SK-N-SH (cell line): ENCODE data around the gene BTD. TPM values are rescaled to one million over a fixed set of nuclear protein-coding genes. Genes with fewer than 3 reads are reported as not detected.
A peak's percentile ranks its signal among the peaks of the same experiment; 100 is the strongest.

Experiments used
- CTCF ChIA-PET: fragments of 300-600, 350-600 bp; formaldehyde crosslinking; extraction: SDS; loops from one replicate; lab custom pipeline; 2021; lab: Yijun Ruan, JAX
- POLR2A ChIA-PET: fragments of 350-600 bp; sonication (Branson Sonifier 250); formaldehyde crosslinking; extraction: SDS; loops from one replicate; lab custom pipeline; 2020; ENCODE audit warnings: antibody characterized with exemption, inconsistent platforms; lab: Yijun Ruan, JAX
- DNase-seq: peaks from one replicate; pipeline ENCODE4 v3.0.0; 2012
- H2AFZ ChIP-seq: fragments of 200-600 bp; sonication (generic); 2 replicates; pipeline ENCODE4 v1.8.1; 2016; ENCODE audit warnings: antibody characterized with exemption, mild to moderate bottlenecking, low read depth
- H3F3A ChIP-seq: fragments of 200-600 bp; sonication (generic); replicated peaks from 2 replicates; pipeline ENCODE3; 2016; ENCODE audit warnings: antibody characterized with exemption, mild to moderate bottlenecking; ENCODE audit not compliant: insufficient read depth
- H3K27ac ChIP-seq, 2 experiments: fragments of 200-500 bp in 1 of 2; fragments of 200-600 bp in 1 of 2; sonication (Bioruptor generic) in 1 of 2; sonication (generic), shearing (Covaris generic) in 1 of 2; 2 replicates each; pipeline versions ENCODE4 v1.5.1 to v1.6.1; 2014 to 2016; ENCODE audit warnings: low read depth in 2 of 2, inconsistent platforms in 1 of 2, low read length in 1 of 2, mild to moderate bottlenecking in 1 of 2, mixed read lengths in 1 of 2
- H3K27me3 ChIP-seq: fragments of 200-600 bp; sonication (generic), shearing (Covaris generic); 2 replicates; pipeline ENCODE4 v1.6.1; 2016; ENCODE audit warnings: mixed run types; ENCODE audit not compliant: insufficient read depth
- H3K36me3 ChIP-seq, 2 experiments: fragments of 200-500 bp in 1 of 2; fragments of 200-600 bp in 1 of 2; sonication (Bioruptor generic) in 1 of 2; sonication (generic) in 1 of 2; replicated peaks in 1 of 2; 2 replicates each; pipeline versions ENCODE3 to v1.5.1; 2014 to 2016; ENCODE audit warnings: low read length in 1 of 2, mild to moderate bottlenecking in 1 of 2; ENCODE audit not compliant: insufficient read depth in 2 of 2, control insufficient read depth in 1 of 2
- H3K4me1 ChIP-seq, 2 experiments: fragments of 200-500 bp in 1 of 2; fragments of 200-600 bp in 1 of 2; sonication (Bioruptor generic) in 1 of 2; sonication (generic), shearing (Covaris generic) in 1 of 2; 2 replicates each; pipeline versions ENCODE4 v1.5.1 to v1.6.1; 2014 to 2016; ENCODE audit warnings: low read depth in 1 of 2, low read length in 1 of 2, mixed run types in 1 of 2; ENCODE audit not compliant: insufficient read depth in 2 of 2, control insufficient read depth in 1 of 2
- H3K4me2 ChIP-seq: fragments of 200-600 bp; sonication (generic), shearing (Covaris generic); 2 replicates; pipeline ENCODE4 v1.6.1; 2017; ENCODE audit warnings: mixed run types
- H3K4me3 ChIP-seq, 2 experiments: fragments of 200-500 bp in 1 of 2; fragments of 200-600 bp in 1 of 2; sonication (Bioruptor generic) in 1 of 2; sonication (generic), shearing (Covaris generic) in 1 of 2; 2 replicates each; pipeline versions ENCODE4 v1.5.1 to v1.8.1; 2014 to 2016; ENCODE audit warnings: low read depth in 2 of 2, inconsistent platforms in 1 of 2, low read length in 1 of 2, mild to moderate bottlenecking in 1 of 2, mixed read lengths in 1 of 2, moderate library complexity in 1 of 2
- H3K79me2 ChIP-seq: fragments of 200-600 bp; sonication (generic); 2 replicates; pipeline ENCODE4 v1.8.1; 2017; ENCODE audit warnings: mild to moderate bottlenecking; ENCODE audit not compliant: insufficient read depth
- H3K9ac ChIP-seq: fragments of 200-600 bp; sonication (generic); 2 replicates; pipeline ENCODE4 v1.6.1; 2017; ENCODE audit warnings: mixed run types
- H3K9me2 ChIP-seq: fragments of 200-600 bp; sonication (generic); 2 replicates; pipeline ENCODE4 v1.6.1; 2017; ENCODE audit warnings: mixed run types
- H3K9me3 ChIP-seq: fragments of 200-600 bp; sonication (generic); 2 replicates; pipeline ENCODE4 v1.6.1; 2017; ENCODE audit warnings: mixed run types, mild to moderate bottlenecking, moderate library complexity
- H4K20me1 ChIP-seq: fragments of 200-600 bp; sonication (generic); 2 replicates; pipeline ENCODE4 v1.6.1; 2017; ENCODE audit warnings: mild to moderate bottlenecking, mixed run types; ENCODE audit not compliant: insufficient read depth
- ELF1 ChIP-seq: IDR thresholded peaks from 2 replicates; pipeline ENCODE4 v1.4.0; 2012
- EZH2phosphoT487 ChIP-seq: fragments of 200-600 bp; sonication (generic); IDR thresholded peaks from 2 replicates; pipeline ENCODE4 v1.6.1; 2017; ENCODE audit warnings: low read depth, mixed run types, mild to moderate bottlenecking, antibody characterized with exemption, moderate library complexity, borderline replicate concordance
- GABPA ChIP-seq: IDR thresholded peaks from 2 replicates; pipeline ENCODE4 v1.4.0; 2012; ENCODE audit warnings: low read depth, mild to moderate bottlenecking
- GATA2 ChIP-seq: sonication (generic); formaldehyde crosslinking; IDR thresholded peaks from 2 replicates; pipeline ENCODE4 v1.5.0; 2020; ENCODE audit warnings: mild to moderate bottlenecking, missing genetic modification reagents
- JUND ChIP-seq: IDR thresholded peaks from 2 replicates; pipeline ENCODE4 v1.4.0; 2012
- MXI1 ChIP-seq: IDR thresholded peaks from 2 replicates; pipeline ENCODE4 v1.6.1; 2012; ENCODE audit warnings: mild to moderate bottlenecking, low read depth, low read length, improper control_type of control experiment
- RXRA ChIP-seq: IDR thresholded peaks from 2 replicates; pipeline ENCODE4 v1.4.0; 2012; ENCODE audit warnings: low read depth, mild to moderate bottlenecking, borderline replicate concordance
- SIN3A ChIP-seq: IDR thresholded peaks from 2 replicates; pipeline ENCODE4 v1.6.1; 2012; ENCODE audit warnings: low read depth, mild to moderate bottlenecking, low read length, moderate library complexity, borderline replicate concordance
- TAF1 ChIP-seq: IDR thresholded peaks from 2 replicates; pipeline ENCODE4 v1.6.1; 2012; ENCODE audit warnings: low read depth, mild to moderate bottlenecking, low read length, moderate library complexity, borderline replicate concordance
- YY1 ChIP-seq: IDR thresholded peaks from 2 replicates; pipeline ENCODE4 v1.4.0; 2012; ENCODE audit warnings: low read depth, mild to moderate bottlenecking
- WGBS: methylation state at CpG from one replicate; pipeline ENCODE4 v1.1.6; 2017; ENCODE audit warnings: low lambda C conversion rate; 5-methylcytosine and 5-hydroxymethylcytosine counted together
- polyA plus RNA-seq, 3 experiments: library from polyadenylated mRNA; depleted of rRNA; stranded (reverse); fragments of >200 nt; gene quantifications; 2 replicates each; pipeline ENCODE4 v1.2.3, GENCODE V29; 2012
- TF ChIP-seq, protein P1 (sequence below): fragments of 200-600 bp; sonication (generic); IDR thresholded peaks from 2 replicates; pipeline ENCODE4 v1.6.1; 2017; ENCODE audit warnings: antibody characterized with exemption, mild to moderate bottlenecking, moderate library complexity
- TF ChIP-seq, protein P2 (sequence below): IDR thresholded peaks from 2 replicates; pipeline ENCODE4 v1.6.1; 2012; ENCODE audit warnings: mild to moderate bottlenecking, low read depth, low read length, moderate library complexity

BTD gene
- polyA plus RNA-seq, 1 of the 3 experiments (the other 2 are of a cell fraction) = 23.6 TPM

DNA sequence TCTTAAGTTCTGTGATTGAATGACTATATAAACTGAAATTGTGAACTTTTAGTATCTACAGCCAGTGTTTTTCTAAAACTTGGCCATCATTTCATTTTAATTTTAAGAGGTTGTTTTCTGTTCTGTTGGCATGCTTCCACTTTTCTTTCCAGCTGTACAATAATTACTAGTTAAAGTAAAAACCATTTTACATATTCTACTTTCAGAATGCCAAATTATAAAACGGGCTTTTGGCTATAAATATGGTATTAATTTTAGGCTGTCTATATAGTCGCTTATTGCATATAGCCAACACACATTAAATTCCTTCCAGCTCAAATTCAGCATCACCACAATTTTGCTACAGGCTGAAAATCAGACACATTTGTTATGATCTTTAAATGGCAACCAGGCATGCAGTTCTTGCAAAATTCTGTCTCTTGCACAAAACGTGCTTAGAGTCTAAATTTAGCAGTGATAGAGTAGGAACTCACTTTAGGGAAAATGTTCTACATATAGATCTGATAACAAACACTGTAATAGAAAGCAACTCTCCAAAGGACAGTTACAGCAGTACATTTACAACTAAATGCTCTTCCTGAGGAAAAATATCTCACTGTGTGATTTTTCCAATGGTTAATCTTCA lies 81.1 kb downstream of the BTD start:
- Histone ChIP-seq H2AFZ (no peak overlapping the region), H3K27me3 (no peaks in the 10 kb centered on the region), H3K9ac (no peak overlapping the region), H3K36me3 (peaks cover 72 to 92% of the 10 kb centered on the region in 2 experiments), H3K9me3 (no peaks in the 10 kb centered on the region), H3K4me1 (peaks cover 29 to 33% of the 10 kb centered on the region in 2 experiments), H3K4me3 (no peak overlapping the region), H3K79me2 (peaks cover 55% of the 10 kb centered on the region), H3F3A (peaks cover 37% of the 10 kb centered on the region), H3K4me2 (peak overlapping the region; percentile 17; the same call in 1 of the 2 replicates), H3K27ac (peak overlapping the region; percentile 56 to 88; a peak in 3 of 4 replicates), H3K9me2 (no peaks in the 10 kb centered on the region), H4K20me1 (no peaks in the 10 kb centered on the region)
- WGBS = 33% methylated on average over 3 of the region's 3 CpGs
- ChIA-PET CTCF (interaction anchor here (0.8 kb wide), 1 partner anchor 48 kb away, joined by 3 read pairs; no protein-coding TSS in a partner anchor), POLR2A (no interaction called here)
- no peak for TF ChIP-seq RXRA
- peak; percentile 68; the same call in 1 of the 2 replicates for TF ChIP-seq MXI1
- TF ChIP-seq GATA2 = peak; percentile 75
- no peak for TF ChIP-seq TAF1
- no peak for DNase-seq

DNA sequence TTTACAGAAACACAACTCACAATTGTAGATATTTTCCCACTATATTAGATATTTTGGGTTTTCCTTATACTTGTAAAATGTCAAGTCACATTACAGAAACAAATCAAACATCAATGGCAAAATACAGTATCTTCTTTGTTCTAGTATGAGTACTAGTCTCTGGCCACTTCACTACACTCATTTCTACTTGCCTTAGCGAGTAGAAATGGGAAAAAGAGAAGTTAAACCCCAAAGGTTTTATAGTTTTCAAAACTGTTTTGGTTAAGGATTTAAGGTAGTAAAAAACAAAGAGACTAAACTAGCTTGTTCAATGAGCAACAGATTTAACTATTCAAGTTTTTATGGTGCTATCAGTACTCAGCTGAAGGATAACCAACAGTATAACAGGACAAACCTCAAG lies 81.7 kb downstream of the BTD start:
- POLR2A ChIA-PET = no interaction called here

More for the DNA sequence above, 81.7 kb downstream of the BTD start:
- no peaks in the 10 kb centered on the region for H3K9me3 ChIP-seq
- 98% methylated on average over 1 of the region's 1 CpG for WGBS
- peaks cover 29 to 33% of the 10 kb centered on the region in 2 experiments for H3K4me1 ChIP-seq
- no peak overlapping the region for H3K4me2 ChIP-seq
- peaks cover 72 to 92% of the 10 kb centered on the region in 2 experiments for H3K36me3 ChIP-seq
- H3K9ac ChIP-seq = no peak overlapping the region
- H3K27ac ChIP-seq = peak overlapping the region; percentile 56 to 88
- CTCF ChIA-PET = interaction anchor here (0.8 kb wide), 1 partner anchor 37 kb away, joined by 3 read pairs; no protein-coding TSS in a partner anchor
- H3F3A ChIP-seq = peaks cover 33% of the 10 kb centered on the region
- DNase-seq = no peak
- no peak overlapping the region for H3K4me3 ChIP-seq
- no peaks in the 10 kb centered on the region for H4K20me1 ChIP-seq
- H3K79me2 ChIP-seq = peaks cover 55% of the 10 kb centered on the region
- H2AFZ ChIP-seq = no peak overlapping the region
- no peaks in the 10 kb centered on the region for H3K9me2 ChIP-seq
- H3K27me3 ChIP-seq = no peaks in the 10 kb centered on the region
- TF ChIP-seq SIN3A (no peak), ELF1 (no peak), EZH2phosphoT487 (no peak), MXI1 (no peak), TAF1 (no peak), YY1 (no peak), JUND (no peak), RXRA (no peak), GABPA (no peak)
- TF ChIP-seq, protein P1, sequence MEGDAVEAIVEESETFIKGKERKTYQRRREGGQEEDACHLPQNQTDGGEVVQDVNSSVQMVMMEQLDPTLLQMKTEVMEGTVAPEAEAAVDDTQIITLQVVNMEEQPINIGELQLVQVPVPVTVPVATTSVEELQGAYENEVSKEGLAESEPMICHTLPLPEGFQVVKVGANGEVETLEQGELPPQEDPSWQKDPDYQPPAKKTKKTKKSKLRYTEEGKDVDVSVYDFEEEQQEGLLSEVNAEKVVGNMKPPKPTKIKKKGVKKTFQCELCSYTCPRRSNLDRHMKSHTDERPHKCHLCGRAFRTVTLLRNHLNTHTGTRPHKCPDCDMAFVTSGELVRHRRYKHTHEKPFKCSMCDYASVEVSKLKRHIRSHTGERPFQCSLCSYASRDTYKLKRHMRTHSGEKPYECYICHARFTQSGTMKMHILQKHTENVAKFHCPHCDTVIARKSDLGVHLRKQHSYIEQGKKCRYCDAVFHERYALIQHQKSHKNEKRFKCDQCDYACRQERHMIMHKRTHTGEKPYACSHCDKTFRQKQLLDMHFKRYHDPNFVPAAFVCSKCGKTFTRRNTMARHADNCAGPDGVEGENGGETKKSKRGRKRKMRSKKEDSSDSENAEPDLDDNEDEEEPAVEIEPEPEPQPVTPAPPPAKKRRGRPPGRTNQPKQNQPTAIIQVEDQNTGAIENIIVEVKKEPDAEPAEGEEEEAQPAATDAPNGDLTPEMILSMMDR = no peak
- TF ChIP-seq, protein P2, sequence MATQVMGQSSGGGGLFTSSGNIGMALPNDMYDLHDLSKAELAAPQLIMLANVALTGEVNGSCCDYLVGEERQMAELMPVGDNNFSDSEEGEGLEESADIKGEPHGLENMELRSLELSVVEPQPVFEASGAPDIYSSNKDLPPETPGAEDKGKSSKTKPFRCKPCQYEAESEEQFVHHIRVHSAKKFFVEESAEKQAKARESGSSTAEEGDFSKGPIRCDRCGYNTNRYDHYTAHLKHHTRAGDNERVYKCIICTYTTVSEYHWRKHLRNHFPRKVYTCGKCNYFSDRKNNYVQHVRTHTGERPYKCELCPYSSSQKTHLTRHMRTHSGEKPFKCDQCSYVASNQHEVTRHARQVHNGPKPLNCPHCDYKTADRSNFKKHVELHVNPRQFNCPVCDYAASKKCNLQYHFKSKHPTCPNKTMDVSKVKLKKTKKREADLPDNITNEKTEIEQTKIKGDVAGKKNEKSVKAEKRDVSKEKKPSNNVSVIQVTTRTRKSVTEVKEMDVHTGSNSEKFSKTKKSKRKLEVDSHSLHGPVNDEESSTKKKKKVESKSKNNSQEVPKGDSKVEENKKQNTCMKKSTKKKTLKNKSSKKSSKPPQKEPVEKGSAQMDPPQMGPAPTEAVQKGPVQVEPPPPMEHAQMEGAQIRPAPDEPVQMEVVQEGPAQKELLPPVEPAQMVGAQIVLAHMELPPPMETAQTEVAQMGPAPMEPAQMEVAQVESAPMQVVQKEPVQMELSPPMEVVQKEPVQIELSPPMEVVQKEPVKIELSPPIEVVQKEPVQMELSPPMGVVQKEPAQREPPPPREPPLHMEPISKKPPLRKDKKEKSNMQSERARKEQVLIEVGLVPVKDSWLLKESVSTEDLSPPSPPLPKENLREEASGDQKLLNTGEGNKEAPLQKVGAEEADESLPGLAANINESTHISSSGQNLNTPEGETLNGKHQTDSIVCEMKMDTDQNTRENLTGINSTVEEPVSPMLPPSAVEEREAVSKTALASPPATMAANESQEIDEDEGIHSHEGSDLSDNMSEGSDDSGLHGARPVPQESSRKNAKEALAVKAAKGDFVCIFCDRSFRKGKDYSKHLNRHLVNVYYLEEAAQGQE = no peak
